GM19397 (cell line): ENCODE measurements around the gene PRRC2B.
"Not testable (repeated sequence)": the region's sequence is repeated elsewhere in the genome, so short reads cannot be mapped to it uniquely, and the experiment has no call there.

Experiments
- ATAC-seq: cut with Tn5 transposase; IDR thresholded peaks from one replicate; pipeline ENCODE4 v1.9.1; 2021; ENCODE audit warnings: mild to moderate bottlenecking, moderate library complexity; ENCODE audit not compliant: unreplicated experiment

Gene PRRC2B

DNA sequence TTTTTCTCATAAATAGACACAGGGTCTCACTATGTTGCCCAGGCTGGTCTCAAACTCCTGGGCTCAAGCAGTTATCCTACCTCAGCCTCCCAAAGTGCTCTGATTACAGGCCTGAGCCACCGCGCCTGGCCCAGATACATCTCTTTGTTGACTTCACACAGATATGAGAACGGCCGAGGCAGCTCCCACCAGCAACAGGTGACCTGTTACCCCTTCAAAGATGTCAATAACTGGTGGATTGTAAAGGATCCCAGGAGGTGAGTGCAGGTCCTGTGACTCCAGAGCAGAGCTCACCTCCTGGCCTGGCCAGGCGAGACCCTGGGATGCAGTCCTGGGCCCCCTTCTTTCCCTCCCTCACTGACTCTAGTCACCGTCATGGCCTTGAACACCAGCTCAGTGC is 118.0 kb downstream of the PRRC2B start:
- ATAC-seq: no peak

DNA sequence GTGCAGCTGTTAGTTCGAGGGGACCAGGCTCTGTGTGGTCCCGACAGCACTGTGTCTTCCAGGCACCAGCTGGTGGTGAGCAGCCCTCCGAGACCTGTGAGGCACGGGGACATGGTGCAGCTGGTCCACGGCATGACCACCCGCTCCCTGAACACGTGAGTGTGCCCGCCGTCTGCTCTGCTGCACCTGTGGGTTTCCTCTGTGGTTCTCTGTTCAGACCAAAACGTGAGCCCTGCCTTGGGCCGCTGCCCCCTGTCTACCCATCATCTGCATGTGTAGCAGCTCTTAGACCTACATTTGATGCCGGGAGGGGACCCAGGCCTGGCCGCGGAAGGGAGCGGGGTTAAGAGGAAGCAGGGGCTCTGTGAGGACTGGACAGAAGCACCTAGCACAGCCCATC is 119.3 kb downstream of the PRRC2B start:
- no peak for ATAC-seq

DNA sequence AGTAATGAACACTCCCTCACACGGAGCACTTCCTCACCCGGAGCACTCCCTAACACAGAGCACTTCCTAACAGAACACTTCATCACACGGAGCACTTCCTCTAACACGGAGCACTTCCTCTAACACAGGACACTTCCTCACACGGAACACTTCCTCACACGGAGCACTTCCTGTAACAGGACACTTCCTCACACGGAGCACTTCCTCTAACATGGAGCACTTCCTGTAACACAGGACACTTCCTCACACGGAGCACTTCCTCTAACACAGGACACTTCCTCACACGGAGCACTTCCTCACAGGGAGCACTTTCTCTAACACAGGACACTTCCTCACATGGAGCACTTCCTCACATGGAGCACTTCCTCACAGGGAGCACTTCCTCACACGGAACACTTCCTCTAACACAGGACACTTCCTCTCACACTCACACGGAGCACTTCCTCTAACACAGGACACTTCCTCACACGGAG is 121.7 kb downstream of the PRRC2B start:
- ATAC-seq: not testable (repeated sequence)

DNA sequence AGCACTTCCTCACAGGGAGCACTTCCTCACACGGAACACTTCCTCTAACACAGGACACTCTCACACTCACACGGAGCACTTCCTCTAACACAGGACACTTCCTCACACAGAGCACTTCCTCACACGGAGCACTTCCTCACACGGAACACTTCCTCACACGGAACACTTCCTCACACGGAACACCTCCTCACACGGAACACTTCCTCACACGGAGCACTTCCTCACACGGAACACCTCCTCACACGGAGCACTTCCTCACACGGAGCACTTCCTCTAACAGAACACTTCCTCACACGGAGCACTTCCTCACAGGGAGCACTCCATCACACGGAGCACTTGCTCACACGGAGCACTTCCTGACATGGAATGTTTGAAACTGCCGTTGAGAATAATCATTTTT is 122.2 kb downstream of the PRRC2B start:
- no peak for ATAC-seq

DNA sequence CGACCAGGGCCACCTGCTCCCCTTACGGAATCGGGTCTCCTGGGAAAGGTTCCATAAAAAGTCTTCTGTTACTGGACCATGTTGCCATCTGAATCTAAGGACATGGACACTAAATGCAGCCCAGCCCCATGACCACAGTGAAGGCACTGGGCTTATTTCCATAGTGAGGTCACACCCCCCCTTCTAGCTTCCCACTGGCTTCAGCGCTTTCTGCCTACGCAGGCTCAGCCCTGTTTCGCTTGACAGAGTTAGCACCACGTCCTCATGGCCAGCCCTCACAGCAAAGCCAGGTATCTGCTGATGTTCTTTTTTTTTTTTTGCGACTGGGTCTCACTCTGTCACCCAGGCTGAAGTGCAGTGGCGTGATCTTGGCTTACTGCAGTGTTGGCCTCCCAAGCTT is 123.0 kb downstream of the PRRC2B start:
- no peak for ATAC-seq

DNA sequence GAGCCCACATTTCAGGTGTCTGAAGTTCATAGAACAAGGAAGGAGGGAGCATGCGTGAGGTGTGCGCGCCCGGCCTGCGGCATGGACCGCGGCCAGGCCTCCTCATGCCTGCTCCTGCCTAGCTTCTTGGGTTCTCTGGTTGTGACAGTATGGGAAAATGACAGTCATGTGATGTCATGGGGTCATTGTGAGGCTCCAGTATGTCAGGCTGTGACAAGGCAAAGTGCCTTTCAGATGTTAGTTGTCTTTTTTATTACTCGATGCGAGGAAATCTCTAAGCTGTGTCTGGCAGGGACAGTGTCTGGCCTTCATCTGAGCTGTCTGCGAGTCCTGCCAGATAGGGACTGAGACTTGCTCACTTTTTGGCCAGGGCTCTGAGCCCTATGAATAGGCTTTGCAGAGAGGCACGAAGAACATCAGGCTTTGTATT is 123.9 kb downstream of the PRRC2B start:
- no peak for ATAC-seq

DNA sequence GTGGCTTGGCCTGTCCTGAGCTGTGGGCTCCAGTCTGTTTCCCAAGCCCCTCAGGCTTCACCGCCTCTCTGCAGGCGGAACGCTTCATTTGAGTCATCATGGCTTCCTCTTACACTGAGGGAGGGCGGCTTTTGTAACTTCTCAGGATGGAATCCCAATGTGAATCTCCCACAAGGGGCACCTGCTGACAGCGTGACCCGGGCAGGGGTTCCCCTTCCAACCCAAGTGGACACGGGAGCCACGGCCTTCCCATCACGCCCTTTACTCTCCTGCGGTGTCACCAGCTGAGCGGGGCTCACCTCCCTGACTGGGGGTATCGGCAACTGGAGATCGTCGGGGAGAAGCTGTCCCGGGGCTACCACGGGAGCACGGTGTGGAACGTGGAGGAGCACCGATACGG is 124.7 kb downstream of the PRRC2B start:
- ATAC-seq: no peak

DNA sequence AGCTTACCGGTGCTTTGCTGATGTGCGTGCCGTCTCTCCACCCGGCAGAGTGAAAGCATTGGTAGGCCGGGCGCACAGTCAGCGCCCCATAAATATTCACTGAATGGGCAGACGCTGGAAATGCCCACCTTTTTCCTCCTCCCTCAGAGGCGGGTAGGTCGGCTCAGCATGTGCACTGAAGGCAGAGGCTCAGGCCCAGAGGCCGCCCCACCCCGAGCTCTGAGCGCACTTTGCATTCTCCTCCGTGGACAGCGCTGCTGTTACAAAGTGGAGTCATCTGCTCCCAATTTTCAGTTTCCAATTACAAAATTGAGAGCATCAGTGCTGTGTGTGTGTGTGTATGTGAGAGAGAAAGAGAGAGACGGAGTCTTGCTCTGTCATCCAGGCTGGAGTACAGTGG is 126.6 kb downstream of the PRRC2B start:
- no peak for ATAC-seq

DNA sequence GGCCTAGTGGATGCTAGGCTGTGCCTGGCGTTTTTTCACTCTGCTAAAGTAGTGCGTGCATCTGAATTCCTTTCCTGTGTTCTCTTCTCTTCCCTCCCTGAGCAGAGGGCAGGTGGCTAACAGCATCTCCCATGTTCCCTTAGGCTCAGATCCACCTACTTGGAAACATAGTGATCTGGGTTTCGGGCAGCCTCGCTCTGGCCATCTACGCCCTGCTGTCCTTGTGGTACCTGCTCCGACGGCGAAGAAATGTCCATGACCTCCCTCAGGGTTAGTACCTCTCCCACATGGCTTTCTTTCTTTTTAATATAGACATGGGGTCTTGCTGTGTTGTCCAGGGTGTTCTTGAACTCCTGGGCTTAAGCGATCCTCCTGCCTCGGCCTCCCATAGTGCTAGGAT is 127.3 kb downstream of the PRRC2B start:
- ATAC-seq: no peak

DNA sequence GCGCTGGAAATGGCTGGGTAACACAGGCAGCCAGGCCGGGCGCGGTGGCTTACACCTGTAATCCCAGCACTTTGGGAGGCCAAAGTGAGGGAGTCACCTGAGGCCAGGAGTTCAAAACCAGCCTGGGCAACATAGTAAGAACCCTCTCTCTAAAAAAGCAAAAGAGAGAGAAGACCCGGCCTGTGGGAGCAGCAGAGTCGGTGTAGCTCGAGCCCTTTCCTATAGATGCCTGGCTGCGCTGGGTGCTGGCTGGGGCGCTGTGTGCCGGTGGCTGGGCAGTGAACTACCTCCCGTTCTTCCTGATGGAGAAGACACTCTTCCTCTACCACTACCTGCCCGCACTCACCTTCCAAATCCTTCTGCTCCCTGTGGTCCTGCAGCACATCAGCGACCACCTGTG is 127.9 kb downstream of the PRRC2B start:
- no peak for ATAC-seq

DNA sequence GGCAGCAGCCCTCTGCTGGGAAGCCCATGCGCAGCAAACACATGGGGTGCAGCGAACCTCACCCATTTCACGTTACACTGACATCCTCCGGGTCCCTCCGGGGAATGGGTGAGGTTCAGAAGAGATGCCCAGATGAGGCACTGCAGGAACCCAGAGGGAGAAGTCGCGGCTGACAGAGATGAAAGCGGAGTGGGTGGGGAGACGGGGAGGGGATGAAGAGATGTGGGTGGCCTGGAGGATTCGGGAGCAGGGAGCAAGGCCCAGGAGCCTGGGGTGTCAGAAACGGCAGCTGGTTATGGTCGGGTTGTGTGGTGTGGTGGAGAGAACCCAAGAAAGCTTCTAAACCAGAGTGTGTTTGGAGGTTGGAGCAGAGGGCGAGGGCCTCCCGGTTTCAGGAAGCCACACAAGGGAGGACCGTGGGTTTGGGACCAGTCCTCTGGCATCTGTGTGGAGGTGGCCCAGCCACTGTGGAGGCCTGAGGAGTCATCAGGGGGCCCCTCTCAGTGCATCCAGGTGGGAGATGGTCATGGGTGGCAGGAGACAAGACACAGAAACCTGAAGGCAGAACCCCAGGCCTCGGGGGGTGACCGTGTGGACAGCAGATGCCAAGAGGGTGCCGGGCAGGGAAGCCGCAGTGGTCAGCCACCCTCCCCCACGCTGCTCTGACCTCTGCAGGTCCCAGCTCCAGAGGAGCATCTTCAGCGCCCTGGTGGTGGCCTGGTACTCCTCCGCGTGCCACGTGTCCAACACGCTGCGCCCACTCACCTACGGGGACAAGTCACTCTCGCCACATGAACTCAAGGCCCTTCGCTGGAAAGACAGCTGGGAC is 128.6 kb downstream of the PRRC2B start:
- ATAC-seq: no peak

DNA sequence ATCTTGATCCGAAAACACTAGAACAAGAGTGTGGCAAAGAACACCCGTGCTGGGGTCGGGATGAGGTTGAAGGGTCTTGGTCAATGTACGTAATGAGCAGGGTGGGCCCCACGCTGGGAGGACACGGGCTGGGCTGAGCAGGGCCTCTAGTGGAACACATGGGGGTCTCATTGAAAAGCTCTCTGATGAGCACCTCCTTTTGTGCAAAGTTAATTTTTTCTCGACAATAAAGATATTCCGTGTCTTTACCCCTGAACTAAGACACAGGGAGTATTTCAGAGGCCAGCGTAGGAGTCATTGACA is 129.2 kb downstream of the PRRC2B start:
- no peak for ATAC-seq

DNA sequence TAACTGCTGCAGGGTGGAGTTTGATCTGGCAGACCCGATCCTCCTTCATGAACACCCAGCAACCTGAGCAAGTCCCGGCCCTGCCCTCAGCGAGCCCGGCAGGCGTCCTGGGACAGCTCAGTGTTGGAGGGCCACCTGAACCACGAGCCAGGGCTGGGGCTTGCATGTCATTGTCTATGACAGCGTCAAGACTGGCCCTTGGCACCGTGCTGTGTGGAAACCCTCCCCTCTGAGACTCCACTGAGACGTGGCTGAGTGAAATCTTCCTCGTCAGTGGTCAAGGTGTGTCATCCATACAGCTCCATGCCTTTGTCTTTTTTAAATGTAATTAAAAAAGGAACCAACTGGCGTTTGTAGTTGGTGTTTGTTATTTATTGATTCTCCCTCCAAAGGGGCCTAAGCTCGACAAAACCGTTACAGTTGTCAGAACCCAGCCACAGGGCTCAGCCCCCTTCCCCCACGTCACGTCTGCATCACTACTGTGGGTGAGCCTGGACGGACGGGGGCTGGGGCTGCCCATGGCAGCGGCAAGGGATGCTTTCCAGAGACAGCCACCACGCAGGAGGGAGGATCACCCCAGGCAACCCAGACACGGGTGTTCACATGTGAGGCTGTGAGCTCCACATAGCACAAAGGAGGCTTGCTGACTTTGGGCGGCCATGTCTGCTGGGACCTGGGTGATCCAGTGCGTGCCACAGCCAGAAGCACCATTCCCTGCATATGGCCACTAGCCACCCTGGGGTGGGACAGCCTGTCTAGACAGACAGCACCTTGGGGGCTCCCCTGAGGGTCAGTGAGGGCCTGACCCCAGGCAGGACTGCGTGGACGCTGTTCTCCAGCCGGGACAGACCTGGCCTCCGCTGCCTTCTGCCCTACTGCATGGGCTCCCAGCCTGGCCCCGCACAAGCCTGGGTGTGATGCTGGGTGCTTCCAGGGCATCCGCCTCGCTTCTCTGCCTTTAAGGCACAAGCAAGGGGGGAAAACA is 129.9 kb downstream of the PRRC2B start:
- ATAC-seq: no peak

DNA sequence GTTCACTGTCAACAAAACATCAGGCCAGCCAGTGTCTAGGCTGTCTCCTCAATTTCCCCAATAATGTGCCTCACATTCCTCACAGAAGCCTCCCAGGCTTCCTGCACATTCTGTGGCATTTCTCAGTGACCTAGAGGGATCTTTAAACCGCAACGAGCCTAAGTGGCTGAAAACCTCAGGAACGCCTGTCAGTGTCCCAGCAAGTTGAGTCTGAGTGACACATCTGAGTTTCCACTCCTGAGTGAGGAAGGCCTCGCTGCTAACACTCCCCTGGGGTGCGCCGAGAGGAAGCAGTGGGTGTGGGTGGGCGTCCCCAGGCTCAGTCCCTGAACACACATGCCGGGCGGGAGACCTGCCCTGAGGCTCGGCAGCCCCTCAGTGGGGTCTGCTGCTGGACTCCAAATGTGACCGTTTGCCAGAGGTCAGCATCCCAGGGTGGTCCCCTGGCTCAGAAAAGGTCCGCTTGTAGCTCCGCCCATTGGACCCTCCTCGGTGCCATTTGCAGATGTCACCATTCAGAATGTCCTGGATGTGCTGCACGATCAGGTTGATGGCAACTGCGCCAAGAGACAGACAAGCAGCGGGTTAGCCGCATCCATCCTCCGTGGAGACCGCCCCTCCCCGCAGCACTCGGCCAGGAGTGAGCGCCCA is 130.9 kb downstream of the PRRC2B start:
- ATAC-seq: no peak

DNA sequence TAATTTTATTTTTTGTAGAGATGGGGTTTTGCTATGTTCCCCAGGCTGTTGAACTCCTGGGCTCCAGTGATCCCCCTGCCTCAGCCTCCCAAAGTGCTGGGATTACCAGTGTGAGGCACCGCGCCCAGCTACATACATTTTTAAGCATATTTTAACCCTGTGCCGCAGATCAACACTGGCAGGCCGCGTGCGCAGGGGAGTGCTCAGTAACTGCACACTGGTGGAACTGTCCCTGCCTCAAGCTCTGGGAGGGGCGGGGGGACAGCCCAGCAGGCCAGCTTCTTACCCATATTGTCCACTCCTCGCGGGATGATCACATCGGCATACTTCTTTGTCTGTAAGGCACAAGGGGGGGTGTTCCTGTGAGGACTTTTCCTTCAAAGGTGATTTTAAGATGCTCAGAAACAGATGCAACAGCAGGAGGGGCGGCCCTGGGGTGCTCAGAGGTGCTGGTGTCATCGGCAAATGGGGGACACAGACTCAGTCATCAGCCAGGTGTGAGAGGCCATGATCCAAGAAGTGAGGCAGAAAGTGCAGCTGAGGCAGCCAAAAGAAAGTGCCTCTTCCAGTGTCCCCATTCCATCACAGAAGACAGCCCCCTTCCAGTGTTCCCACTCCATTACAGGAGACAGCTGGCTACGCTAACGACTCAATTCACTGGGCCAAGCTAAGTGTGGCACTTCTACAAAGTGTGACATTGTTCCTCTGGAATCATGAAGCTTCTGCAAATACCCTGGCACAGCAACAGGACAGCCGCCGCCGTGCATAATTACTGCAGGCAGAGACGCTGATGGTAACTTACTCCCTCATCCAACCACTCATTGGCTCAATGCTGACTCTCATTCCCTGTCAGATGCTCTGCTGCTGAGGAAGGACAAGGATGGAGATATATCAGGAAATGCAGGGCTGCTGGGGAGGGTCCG is 132.0 kb downstream of the PRRC2B start:
- ATAC-seq: no peak

DNA sequence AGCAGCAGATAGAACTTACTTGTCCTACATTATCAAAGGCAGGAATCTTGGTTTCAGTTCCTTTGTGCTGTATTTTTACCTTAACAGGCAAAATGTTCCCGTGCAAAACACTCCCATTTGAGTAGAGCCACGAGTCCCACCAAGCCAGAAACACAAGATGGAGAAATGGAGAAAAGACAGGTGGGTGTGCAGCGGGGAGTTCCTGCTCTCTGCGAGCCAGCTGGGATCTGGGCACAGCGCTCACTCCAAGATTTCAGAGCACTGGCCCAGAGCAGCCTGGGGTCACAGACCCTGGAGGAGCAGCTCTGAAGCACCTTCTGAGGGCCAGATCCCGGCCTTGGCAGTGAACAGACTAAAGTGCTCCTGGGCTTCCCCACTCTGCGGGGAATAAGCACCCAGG is 134.3 kb downstream of the PRRC2B start:
- no peak for ATAC-seq

DNA sequence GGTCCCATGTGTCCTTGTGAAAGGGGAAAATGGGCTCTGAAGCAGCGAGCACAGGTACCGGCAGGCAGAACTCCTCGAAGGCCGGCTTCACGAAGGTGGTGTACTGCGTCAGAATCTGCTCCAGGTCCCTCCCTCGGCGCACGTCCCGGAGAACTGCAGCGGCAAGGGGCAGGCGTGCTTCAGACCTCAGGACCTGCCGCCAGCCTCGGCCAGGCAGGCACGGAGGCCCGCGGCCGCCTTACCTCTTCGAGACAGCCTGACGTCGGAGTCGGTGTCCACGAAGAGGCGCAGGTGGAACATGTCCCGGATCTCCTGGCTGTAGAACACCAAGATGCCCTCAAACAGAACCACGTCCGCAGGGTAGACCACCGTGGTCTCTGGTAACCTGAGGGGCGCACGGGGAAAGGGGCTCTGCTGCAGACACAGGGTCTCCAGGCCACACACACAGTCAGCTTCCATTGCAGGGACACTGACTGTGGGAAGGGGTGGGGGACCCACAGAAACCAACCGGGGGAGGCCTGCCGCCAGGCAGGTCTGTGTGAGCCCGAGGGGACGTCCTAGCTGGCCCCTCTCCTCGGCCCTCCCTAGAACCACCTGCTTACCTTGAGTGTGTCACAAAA is 135.1 kb downstream of the PRRC2B start:
- ATAC-seq: no peak

DNA sequence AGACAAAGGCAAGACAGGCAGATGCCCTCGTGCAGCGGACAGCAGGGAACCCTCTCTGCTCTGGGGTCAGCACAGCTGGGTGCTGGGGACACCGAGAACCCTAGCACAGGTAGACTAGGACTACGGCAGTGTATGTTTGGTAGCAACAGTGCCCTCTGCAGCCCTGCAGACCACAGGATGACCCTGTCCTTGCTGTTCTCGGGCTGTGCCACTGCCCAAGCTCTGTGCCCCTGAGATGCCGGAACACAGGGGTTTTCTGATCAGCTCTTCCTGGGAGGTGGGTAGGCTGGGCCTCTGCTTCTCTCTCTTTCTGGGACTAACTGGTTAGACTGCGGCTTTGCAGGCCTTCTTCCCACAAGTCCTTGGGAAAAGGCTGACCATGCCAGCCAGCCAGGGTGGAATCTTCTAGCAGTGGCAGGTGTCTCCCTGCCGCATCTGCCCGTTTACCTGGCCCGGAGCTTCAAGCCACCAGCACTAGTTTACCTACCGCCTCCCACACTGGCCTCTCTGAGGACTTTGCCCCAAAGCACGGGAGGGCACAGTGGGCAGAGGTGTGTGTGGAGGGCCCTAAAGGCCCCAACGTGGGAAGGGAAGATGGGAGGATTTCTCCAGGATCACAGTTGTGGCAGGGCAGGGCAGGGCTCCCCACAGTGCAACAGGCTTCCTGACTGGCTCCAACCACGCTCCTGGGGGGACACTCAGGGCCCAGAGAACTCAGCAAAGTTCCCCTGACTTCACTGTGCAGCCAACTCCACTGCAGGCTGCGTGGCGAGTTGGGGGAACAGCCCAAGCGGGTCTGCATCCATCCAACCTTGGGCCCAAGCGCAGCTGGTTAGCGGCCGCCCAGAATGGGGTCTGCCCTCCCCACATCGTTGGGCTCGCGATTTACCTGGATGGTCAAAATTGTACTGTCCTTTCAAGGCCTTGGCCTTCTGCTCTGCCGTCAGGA is 136.0 kb downstream of the PRRC2B start:
- no peak for ATAC-seq

DNA sequence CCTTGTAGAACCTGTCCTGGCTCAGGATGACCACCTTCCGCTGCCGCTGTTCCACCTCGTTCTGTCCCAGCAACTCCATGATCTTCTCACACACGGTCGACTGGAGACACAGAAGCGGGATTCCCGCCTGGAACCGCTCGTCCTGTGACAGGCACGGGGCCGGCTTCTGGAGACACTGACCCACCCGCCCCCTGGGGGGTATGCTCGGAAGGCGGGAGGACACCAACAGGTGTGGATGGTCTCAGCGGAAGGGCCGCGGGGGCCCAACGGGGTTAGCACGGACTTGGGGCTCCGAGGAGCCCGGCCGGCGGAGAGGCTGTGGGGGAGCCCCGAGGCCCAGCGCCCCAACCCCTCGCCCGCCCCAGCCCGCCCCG is 136.6 kb downstream of the PRRC2B start:
- ATAC-seq: peak; percentile 26
